SU-DHL-6 (cell line): Measurements from ENCODE around the gene SREBF2.

ENCODE experiments used
- H2AFZ ChIP-seq: fragments of 200-600 bp; sonication (generic); 2 replicates; pipeline ENCODE4 v1.6.1; 2014; ENCODE audit warnings: low read depth, mild to moderate bottlenecking, moderate library complexity, mixed read lengths, antibody characterized with exemption, low read length; ENCODE audit not compliant: severe bottlenecking
- H3F3A ChIP-seq: fragments of 200-600 bp; shearing (Covaris generic); 2 replicates; pipeline ENCODE4 v1.6.0; 2016; ENCODE audit warnings: antibody characterized with exemption, mild to moderate bottlenecking; ENCODE audit not compliant: insufficient read depth
- H3K27ac ChIP-seq: fragments of 200-600 bp; sonication (generic); 2 replicates; pipeline ENCODE4 v1.5.1; 2016; ENCODE audit warnings: low read depth, mild to moderate bottlenecking, low read length, moderate library complexity, mixed read lengths
- H3K27me3 ChIP-seq: fragments of 200-600 bp; sonication (generic), shearing (Covaris generic); 2 replicates; pipeline ENCODE4 v1.6.0; 2014; ENCODE audit warnings: mild to moderate bottlenecking, low read length
- H3K36me3 ChIP-seq: fragments of 200-600 bp; sonication (generic); 2 replicates; pipeline ENCODE4 v1.6.1; 2014; ENCODE audit warnings: mild to moderate bottlenecking, low read length, mixed read lengths
- H3K4me2 ChIP-seq: fragments of 300-600, 200-600 bp; shearing (Covaris generic), sonication (generic); 2 replicates; pipeline ENCODE4 v1.6.0; 2014; ENCODE audit warnings: low read length, low read depth, mild to moderate bottlenecking; ENCODE audit not compliant: poor library complexity, severe bottlenecking
- H3K4me3 ChIP-seq: fragments of 200-600 bp; sonication (generic); 2 replicates; pipeline ENCODE4 v1.5.1; 2014; ENCODE audit warnings: antibody characterized with exemption, low read length, mild to moderate bottlenecking, mixed read lengths; ENCODE audit not compliant: insufficient read depth, poor library complexity, severe bottlenecking
- H3K79me2 ChIP-seq: fragments of 200-600 bp; sonication (generic); 2 replicates; pipeline ENCODE4 v1.6.1; 2014; ENCODE audit warnings: mild to moderate bottlenecking, low read length, moderate library complexity; ENCODE audit not compliant: insufficient read depth
- H3K9ac ChIP-seq: fragments of 200-600 bp; sonication (generic); 2 replicates; pipeline ENCODE4 v1.7.0; 2014; ENCODE audit warnings: mild to moderate bottlenecking, low read length
- H3K9me2 ChIP-seq: fragments of 200-600 bp; sonication (generic); replicated peaks from 2 replicates; pipeline ENCODE4 v1.6.1; 2014; ENCODE audit warnings: low read length; ENCODE audit not compliant: insufficient read depth
- H3K9me3 ChIP-seq: fragments of 200-600 bp; sonication (generic); 2 replicates; pipeline ENCODE4 v1.6.1; 2014; ENCODE audit warnings: low read length, mixed read lengths; ENCODE audit not compliant: insufficient read depth
- H4K20me1 ChIP-seq: fragments of 200-600 bp; sonication (generic); 2 replicates; pipeline ENCODE4 v1.6.1; 2014; ENCODE audit warnings: low read depth, mild to moderate bottlenecking, antibody characterized with exemption, low read length, moderate library complexity, mixed read lengths
- CTCF ChIP-seq: fragments of 200-600 bp; sonication (generic); IDR thresholded peaks from one replicate; pipeline ENCODE4 v1.5.1; 2017; ENCODE audit warnings: antibody characterized with exemption, mild to moderate bottlenecking, low read length, moderate library complexity; ENCODE audit not compliant: insufficient read depth, poor library complexity, severe bottlenecking
- EZH2phosphoT487 ChIP-seq: fragments of 200-600 bp; sonication (generic), shearing (Covaris generic); conservative IDR thresholded peaks from 2 replicates; pipeline ENCODE4 v1.6.1; 2018; ENCODE audit warnings: mild to moderate bottlenecking, antibody characterized with exemption, low read length, moderate library complexity, mixed read lengths

Gene SREBF2

GRCh38 chr22:41873391-41873790 lies 40.5 kb downstream of the SREBF2 start:
- Histone ChIP-seq H3K4me2 (no peak overlapping the region), H3K27me3 (no peaks in the 10 kb centered on the region), H3F3A (no peaks in the 10 kb centered on the region), H3K9me3 (no peaks in the 10 kb centered on the region), H3K79me2 (no peaks in the 10 kb centered on the region; the same call in 1 of the 2 replicates), H3K9ac (no peak overlapping the region), H3K9me2 (no peaks in the 10 kb centered on the region), H3K4me3 (no peak overlapping the region), H3K27ac (no peak overlapping the region), H2AFZ (no peak overlapping the region), H3K36me3 (peaks cover 35% of the 10 kb centered on the region), H4K20me1 (no peaks in the 10 kb centered on the region)
- TF ChIP-seq EZH2phosphoT487 (no peak), CTCF (no peak)

- peaks cover 37% of the 10 kb centered on the region for H3K36me3 ChIP-seq
- no peaks in the 10 kb centered on the region for H3K27me3 ChIP-seq
- TF ChIP-seq CTCF (no peak), EZH2phosphoT487 (no peak)
- H3K27ac ChIP-seq = no peak overlapping the region
- H3K9me2 ChIP-seq = no peaks in the 10 kb centered on the region
- no peaks in the 10 kb centered on the region for H4K20me1 ChIP-seq
- no peak overlapping the region for H3K4me3 ChIP-seq
- H3F3A ChIP-seq = no peaks in the 10 kb centered on the region
- no peak overlapping the region for H3K4me2 ChIP-seq
- H3K79me2 ChIP-seq = no peaks in the 10 kb centered on the region; the same call in 1 of the 2 replicates
- H3K9ac ChIP-seq = no peak overlapping the region
- H3K9me3 ChIP-seq = no peaks in the 10 kb centered on the region
- no peak overlapping the region for H2AFZ ChIP-seq
Measured at GRCh38 chr22:41874090-41874489, 41.2 kb downstream of the SREBF2 start.

GRCh38 chr22:41875531-41876270 lies 42.8 kb downstream of the SREBF2 start:
- H3K9ac ChIP-seq = no peak overlapping the region

More at GRCh38 chr22:41875531-41876270, 42.8 kb downstream of the SREBF2 start:
- Histone ChIP-seq H3K36me3 (peaks cover 38% of the 10 kb centered on the region), H3K4me3 (no peak overlapping the region), H3K4me2 (no peak overlapping the region), H3K27me3 (no peaks in the 10 kb centered on the region), H3F3A (no peaks in the 10 kb centered on the region), H3K27ac (no peak overlapping the region), H3K9me3 (no peaks in the 10 kb centered on the region), H2AFZ (no peak overlapping the region), H3K79me2 (no peaks in the 10 kb centered on the region; the same call in 1 of the 2 replicates), H4K20me1 (no peaks in the 10 kb centered on the region), H3K9me2 (no peaks in the 10 kb centered on the region)
- TF ChIP-seq EZH2phosphoT487 = no peak
- TF ChIP-seq CTCF = no peak
